GM12872 (cell line): ENCODE measurements around the gene XYLT1.

ENCODE experiments used
- TF ChIP-seq, protein P1 (sequence below): IDR thresholded peaks from 3 replicates; pipeline ENCODE4 v1.5.1; 2011; ENCODE audit warnings: low read depth, mild to moderate bottlenecking, low read length, moderate library complexity; ENCODE audit not compliant: insufficient read depth

The XYLT1 gene

DNA sequence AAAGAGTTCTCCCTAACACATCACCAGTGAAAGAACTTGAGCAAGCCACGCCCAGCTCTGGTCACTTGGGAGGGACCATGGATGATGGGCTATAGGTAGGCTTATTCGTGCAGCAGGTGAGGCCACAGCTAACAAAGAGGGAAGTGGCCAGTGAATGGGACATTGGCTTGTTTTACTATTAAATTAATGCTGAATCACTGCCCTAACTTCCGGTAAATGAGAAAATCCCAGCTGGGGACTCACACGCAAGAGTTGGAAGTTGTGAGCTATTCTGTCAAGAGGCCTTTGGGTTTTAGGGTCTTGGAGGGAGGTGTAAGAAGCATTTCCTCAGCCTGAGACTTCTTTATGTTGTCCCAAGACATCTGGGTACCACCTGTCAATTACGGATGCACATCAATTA lies 315.3 kb downstream of the XYLT1 start:
- TF ChIP-seq, protein P1, sequence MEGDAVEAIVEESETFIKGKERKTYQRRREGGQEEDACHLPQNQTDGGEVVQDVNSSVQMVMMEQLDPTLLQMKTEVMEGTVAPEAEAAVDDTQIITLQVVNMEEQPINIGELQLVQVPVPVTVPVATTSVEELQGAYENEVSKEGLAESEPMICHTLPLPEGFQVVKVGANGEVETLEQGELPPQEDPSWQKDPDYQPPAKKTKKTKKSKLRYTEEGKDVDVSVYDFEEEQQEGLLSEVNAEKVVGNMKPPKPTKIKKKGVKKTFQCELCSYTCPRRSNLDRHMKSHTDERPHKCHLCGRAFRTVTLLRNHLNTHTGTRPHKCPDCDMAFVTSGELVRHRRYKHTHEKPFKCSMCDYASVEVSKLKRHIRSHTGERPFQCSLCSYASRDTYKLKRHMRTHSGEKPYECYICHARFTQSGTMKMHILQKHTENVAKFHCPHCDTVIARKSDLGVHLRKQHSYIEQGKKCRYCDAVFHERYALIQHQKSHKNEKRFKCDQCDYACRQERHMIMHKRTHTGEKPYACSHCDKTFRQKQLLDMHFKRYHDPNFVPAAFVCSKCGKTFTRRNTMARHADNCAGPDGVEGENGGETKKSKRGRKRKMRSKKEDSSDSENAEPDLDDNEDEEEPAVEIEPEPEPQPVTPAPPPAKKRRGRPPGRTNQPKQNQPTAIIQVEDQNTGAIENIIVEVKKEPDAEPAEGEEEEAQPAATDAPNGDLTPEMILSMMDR: no peak

- TF ChIP-seq, protein P1: no peak
Observed at GRCh38 chr16:17154981-17155380, 315.8 kb downstream of the XYLT1 start.

GRCh38 chr16:17152311-17152710 lies 318.4 kb downstream of the XYLT1 start:
- TF ChIP-seq, protein P1: no peak

- TF ChIP-seq, protein P1: no peak
Observed at GRCh38 chr16:17151335-17151734, 319.4 kb downstream of the XYLT1 start.

DNA sequence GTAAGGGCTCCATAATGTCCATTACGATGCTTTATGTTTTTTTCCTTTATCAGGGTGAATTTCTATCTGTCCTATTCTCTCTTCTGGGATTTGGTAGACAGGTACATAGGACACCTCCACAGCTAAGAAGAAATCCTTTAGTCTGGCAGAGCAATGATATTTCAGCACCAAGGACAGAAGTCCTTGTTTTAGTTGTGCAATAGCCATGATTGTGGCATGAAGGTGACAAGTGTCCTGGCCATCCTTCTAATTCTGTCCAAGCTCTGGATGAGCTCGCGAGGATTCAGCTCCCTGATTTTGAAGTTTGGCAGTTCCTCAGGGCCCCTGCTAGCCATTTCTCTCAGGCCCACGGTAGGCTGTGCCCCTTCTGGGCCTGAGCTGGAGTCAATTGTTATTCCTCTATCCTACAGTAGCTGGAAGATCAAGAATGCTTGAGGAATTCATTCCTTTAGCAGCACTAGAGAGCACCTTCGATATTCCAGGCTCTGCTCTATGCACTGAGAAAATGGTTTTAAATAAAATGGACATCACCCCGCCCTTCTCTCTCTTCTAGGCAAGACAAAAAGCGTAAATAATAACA lies 320.8 kb downstream of the XYLT1 start:
- TF ChIP-seq, protein P1: no peak

GRCh38 chr16:17147942-17148341 lies 322.8 kb downstream of the XYLT1 start:
- TF ChIP-seq, protein P1: no peak

DNA sequence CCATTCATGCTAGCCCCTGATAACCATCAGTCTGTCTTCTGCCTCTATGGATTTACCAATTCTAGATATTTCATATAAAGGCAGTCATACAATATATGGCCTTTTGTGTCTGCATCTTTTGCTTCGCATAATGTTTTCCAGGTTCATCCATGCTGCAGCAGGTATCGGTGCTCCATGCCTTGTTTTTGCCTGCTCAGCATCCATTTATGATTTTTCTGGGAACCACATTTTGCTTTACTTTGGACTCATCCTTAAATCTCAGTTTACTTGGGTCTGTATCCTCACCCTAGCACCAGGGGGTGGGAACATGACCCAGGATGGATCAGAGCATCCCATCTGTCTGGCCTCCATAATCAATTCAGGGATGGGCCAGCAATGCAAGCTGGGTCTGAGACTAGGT lies 325.7 kb downstream of the XYLT1 start:
- TF ChIP-seq, protein P1: no peak
